ENCODE measurements around the gene MDN1. TPM values are rescaled to one million over a fixed set of nuclear protein-coding genes. Genes with fewer than 3 reads are reported as not detected.

Gene MDN1
- total and polyA plus RNA-seq, 7 donors = 3.0 to 29.9 (median 16.5) TPM

DNA sequence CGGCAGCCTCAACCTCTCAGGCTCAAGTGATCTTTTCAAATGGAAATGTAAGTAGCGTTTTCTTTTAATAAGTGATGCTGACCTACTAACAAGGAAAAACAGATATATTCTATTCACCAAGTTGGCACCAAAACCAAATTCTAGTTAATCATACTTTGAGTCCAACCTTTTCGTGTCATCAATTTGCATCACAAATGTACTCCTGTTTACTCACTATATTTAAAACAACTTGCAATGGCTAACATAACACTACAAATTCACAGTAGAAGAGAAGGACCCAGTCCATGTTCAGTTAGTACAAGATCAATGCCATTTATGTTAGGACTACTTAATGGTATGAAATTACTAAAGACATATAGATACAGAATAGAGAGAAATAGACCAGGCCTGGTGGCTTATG is 50.0 kb downstream of the MDN1 start:
- Histone ChIP-seq H3K36me3 (peaks cover 0 to 92% (median 28%) of the 10 kb centered on the region in 4 donors), H3K27ac (no peak overlapping the region), H3K27me3 (no peaks in the 10 kb centered on the region), H3K4me1 (no peaks in the 10 kb centered on the region), H3K9me3 (no peaks in the 10 kb centered on the region), H3K4me3 (no peak overlapping the region)
- DNase-seq = no peak
- intact Hi-C loops (cut with DNase I) = no loop called here
- TF ChIP-seq EP300 (IDR thresholded peaks at IDR 0.05) = no peak
- TF ChIP-seq POLR2AphosphoS5 (IDR thresholded peaks at IDR 0.05) = no peak
- TF ChIP-seq POLR2A (IDR thresholded peaks at IDR 0.05) = no peak
- TF ChIP-seq, protein P1, sequence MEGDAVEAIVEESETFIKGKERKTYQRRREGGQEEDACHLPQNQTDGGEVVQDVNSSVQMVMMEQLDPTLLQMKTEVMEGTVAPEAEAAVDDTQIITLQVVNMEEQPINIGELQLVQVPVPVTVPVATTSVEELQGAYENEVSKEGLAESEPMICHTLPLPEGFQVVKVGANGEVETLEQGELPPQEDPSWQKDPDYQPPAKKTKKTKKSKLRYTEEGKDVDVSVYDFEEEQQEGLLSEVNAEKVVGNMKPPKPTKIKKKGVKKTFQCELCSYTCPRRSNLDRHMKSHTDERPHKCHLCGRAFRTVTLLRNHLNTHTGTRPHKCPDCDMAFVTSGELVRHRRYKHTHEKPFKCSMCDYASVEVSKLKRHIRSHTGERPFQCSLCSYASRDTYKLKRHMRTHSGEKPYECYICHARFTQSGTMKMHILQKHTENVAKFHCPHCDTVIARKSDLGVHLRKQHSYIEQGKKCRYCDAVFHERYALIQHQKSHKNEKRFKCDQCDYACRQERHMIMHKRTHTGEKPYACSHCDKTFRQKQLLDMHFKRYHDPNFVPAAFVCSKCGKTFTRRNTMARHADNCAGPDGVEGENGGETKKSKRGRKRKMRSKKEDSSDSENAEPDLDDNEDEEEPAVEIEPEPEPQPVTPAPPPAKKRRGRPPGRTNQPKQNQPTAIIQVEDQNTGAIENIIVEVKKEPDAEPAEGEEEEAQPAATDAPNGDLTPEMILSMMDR (IDR thresholded peaks at IDR 0.05) = no peak
- 94 to 95% methylated on average over 3 of the region's 3 CpGs for WGBS, 2 donors

DNA sequence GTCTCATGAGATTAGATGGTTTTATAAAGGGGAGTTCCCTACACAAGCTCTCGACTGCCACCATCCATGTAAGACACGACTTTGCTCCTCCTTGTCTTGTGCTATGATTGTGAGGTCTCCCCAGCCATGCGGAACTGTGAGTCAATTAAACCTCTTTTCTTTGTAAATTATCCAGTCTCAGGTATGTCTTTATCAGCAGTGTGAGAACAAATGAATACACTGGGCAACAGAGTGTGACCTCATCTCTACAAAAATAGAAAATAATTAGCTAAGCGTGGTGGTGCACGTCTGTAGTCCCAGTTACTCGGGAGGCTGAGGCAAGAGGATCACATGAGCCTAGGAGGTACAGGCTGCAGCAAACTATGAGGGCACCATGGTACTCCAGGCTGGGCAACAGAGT is 51.3 kb downstream of the MDN1 start:
- Histone ChIP-seq H3K27me3 (no peaks in the 10 kb centered on the region), H3K27ac (no peak overlapping the region), H3K9me3 (no peaks in the 10 kb centered on the region), H3K4me1 (no peaks in the 10 kb centered on the region), H3K4me3 (no peak overlapping the region), H3K36me3 (peaks cover 0 to 87% (median 24%) of the 10 kb centered on the region in 4 donors)
- intact Hi-C loops (cut with DNase I) = no loop called here
- no peak for DNase-seq
- WGBS, 2 donors = 73 to 95% methylated on average over 6 of the region's 6 CpGs
- TF ChIP-seq POLR2A (IDR thresholded peaks at IDR 0.05) (no peak), POLR2AphosphoS5 (IDR thresholded peaks at IDR 0.05) (no peak), EP300 (IDR thresholded peaks at IDR 0.05) (no peak)
- TF ChIP-seq, protein P1 (IDR thresholded peaks at IDR 0.05) = no peak

DNA sequence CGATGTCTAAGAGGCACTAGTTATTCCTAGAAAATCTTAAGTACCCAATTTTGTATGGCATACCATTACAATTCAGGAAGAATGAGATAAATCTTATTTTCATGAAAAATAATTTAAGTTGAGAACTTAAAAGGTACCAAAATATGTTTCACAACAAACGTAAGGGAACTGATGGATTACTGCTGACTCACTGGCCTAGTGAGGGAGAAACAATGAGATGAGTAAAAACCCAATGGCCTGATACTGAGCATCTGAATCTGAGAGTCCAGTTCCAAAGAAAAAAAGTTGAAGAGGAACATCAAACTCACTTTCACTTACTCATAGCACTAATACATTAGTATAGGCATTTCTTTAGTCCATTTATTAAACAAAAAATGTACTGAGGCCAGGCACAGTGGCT is 56.0 kb downstream of the MDN1 start:
- Histone ChIP-seq H3K27ac (no peak overlapping the region), H3K27me3 (no peaks in the 10 kb centered on the region), H3K4me3 (no peak overlapping the region), H3K4me1 (peaks cover 0 to 6% (median 2%) of the 10 kb centered on the region in 4 donors), H3K9me3 (no peaks in the 10 kb centered on the region), H3K36me3 (peaks cover 0 to 68% (median 12%) of the 10 kb centered on the region in 4 donors)
- TF ChIP-seq EP300 (IDR thresholded peaks at IDR 0.05) (no peak), POLR2AphosphoS5 (IDR thresholded peaks at IDR 0.05) (no peak), POLR2A (IDR thresholded peaks at IDR 0.05) (no peak)
- TF ChIP-seq, protein P1 (IDR thresholded peaks at IDR 0.05) = no peak
- intact Hi-C loops (cut with DNase I) = no loop called here
- 91 to 92% methylated on average over 2 of the region's 2 CpGs for WGBS, 2 donors
- no peak for DNase-seq

DNA sequence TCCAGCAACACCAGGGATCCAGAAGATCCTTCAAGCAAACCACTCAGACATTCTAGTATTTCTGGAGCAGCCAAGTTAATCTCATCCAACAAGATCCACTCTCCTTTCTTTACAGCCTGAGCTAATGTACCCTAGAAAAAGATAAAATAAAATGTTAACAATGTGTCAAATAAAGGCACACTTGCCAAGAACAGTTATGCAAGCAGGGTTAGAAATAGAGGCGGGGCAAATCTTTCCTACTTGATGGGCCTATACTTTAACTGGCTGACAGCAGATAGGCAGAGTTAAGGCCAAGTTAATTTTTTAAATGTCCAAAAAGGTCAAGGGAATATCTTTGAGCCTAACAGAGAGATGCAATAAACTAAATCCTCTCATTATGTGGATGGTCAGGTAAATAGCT is 60.8 kb downstream of the MDN1 start:
- WGBS, 2 donors = 90 to 93% methylated on average over 1 of the region's 1 CpG
- no peak overlapping the region for H3K27ac ChIP-seq

More for the DNA sequence above, 60.8 kb downstream of the MDN1 start:
- Histone ChIP-seq H3K4me3 (no peak overlapping the region), H3K9me3 (no peaks in the 10 kb centered on the region), H3K4me1 (peaks cover 0 to 10% (median 3%) of the 10 kb centered on the region in 4 donors), H3K27me3 (no peaks in the 10 kb centered on the region), H3K36me3 (peaks cover 6 to 69% (median 22%) of the 10 kb centered on the region in 4 donors)
- intact Hi-C loops (cut with DNase I) = no loop called here
- no peak for DNase-seq
- TF ChIP-seq POLR2A (IDR thresholded peaks at IDR 0.05) (no peak), POLR2AphosphoS5 (IDR thresholded peaks at IDR 0.05) (no peak), EP300 (IDR thresholded peaks at IDR 0.05) (no peak)
- TF ChIP-seq, protein P1 (IDR thresholded peaks at IDR 0.05) = no peak

All from sigmoid colon (tissue), 7 donors.